DND-41 (cell line): ENCODE measurements around the gene LRRC10B.

ENCODE experiments used
- ATAC-seq: fragments of 200-7000 bp; cut with Tn5 transposase; 3 replicates; pipeline ENCODE4 v1.9.1; 2021; ENCODE audit warnings: low read depth; ENCODE audit not compliant: insufficient read depth
- DNase-seq: peaks from one replicate; pipeline ENCODE4 v3.0.0-alpha.2; 2020
- H2AFZ ChIP-seq: 2 replicates; pipeline ENCODE4 v1.6.0; 2012; ENCODE audit warnings: low read depth, low read length
- H3K27ac ChIP-seq: 2 replicates; pipeline ENCODE4 v1.5.1; 2012; ENCODE audit warnings: low read length, inconsistent platforms
- H3K27me3 ChIP-seq: fragments of 200-600 bp; sonication (generic); 2 replicates; pipeline ENCODE4 v1.6.0; 2012; ENCODE audit warnings: low read length, mild to moderate bottlenecking, inconsistent platforms; ENCODE audit not compliant: insufficient read depth, poor library complexity
- H3K36me3 ChIP-seq: 2 replicates; pipeline ENCODE4 v1.5.1; 2012; ENCODE audit warnings: low read length, inconsistent platforms; ENCODE audit not compliant: insufficient read depth
- H3K4me1 ChIP-seq: 2 replicates; pipeline ENCODE4 v1.5.1; 2012; ENCODE audit warnings: mild to moderate bottlenecking, low read length; ENCODE audit not compliant: insufficient read depth
- H3K4me2 ChIP-seq: 2 replicates; pipeline ENCODE4 v1.6.0; 2012; ENCODE audit warnings: mild to moderate bottlenecking, moderate library complexity, low read length, inconsistent platforms; ENCODE audit not compliant: insufficient read depth
- H3K4me3 ChIP-seq, 2 experiments: fragments of 200-600 bp in 1 of 2; shearing (Covaris generic) in 1 of 2; 2 replicates each; pipeline ENCODE4 v1.5.1; 2012 to 2016; ENCODE audit warnings: inconsistent platforms in 2 of 2, low read length in 2 of 2, mild to moderate bottlenecking in 2 of 2, low read depth in 1 of 2, moderate library complexity in 1 of 2
- H3K79me2 ChIP-seq: 2 replicates; pipeline ENCODE4 v1.6.0; 2012; ENCODE audit warnings: low read length, inconsistent platforms; ENCODE audit not compliant: insufficient read depth
- H3K9ac ChIP-seq: 2 replicates; pipeline ENCODE4 v1.6.0; 2012; ENCODE audit warnings: low read depth, mild to moderate bottlenecking, inconsistent platforms, low read length, moderate library complexity
- H3K9me3 ChIP-seq: 2 replicates; pipeline ENCODE4 v1.5.1; 2012; ENCODE audit warnings: low read length, moderate library complexity, mild to moderate bottlenecking, inconsistent platforms; ENCODE audit not compliant: insufficient read depth, severe bottlenecking
- H4K20me1 ChIP-seq: 2 replicates; pipeline ENCODE4 v1.6.0; 2012; ENCODE audit warnings: low read length; ENCODE audit not compliant: insufficient read depth
- EZH2 ChIP-seq: IDR thresholded peaks from 3 replicates; pipeline ENCODE4 v1.6.1; 2012; ENCODE audit warnings: borderline replicate concordance, low read depth, mild to moderate bottlenecking, moderate library complexity, low read length, inconsistent platforms; ENCODE audit not compliant: severe bottlenecking
- TF ChIP-seq, protein P1 (sequence below): IDR thresholded peaks from 2 replicates; pipeline ENCODE4 v1.5.1; 2012; ENCODE audit warnings: borderline replicate concordance, low read length, moderate library complexity, mild to moderate bottlenecking; ENCODE audit not compliant: poor library complexity, severe bottlenecking; ENCODE audit errors: extremely low read depth

LRRC10B gene

DNA sequence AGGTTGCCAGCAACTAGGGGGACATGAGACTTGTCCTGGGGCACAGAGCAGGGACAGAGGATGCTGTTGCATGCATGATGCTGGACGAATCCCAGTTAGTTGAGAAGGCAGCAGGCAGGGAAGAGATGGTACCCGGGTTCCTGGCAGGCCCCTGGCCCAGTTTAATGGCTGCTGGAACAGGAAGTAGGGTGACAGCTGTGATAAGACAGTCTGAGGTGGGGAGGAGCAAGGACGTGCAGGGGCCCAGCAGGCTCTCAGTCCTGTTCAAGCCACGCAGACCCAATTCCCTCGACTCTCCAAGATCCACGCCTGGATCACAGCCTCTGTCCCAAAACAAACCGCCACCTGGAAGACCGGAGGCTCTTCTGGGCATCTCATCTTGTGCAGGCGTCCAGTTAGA is 32.0 kb downstream of the LRRC10B start:
- Histone ChIP-seq H3K27ac (no peak overlapping the region), H3K36me3 (no peaks in the 10 kb centered on the region), H3K4me1 (no peaks in the 10 kb centered on the region), H3K4me2 (no peak overlapping the region), H3K79me2 (no peaks in the 10 kb centered on the region), H3K4me3 (no peak overlapping the region), H2AFZ (no peak overlapping the region), H3K9ac (no peak overlapping the region), H3K9me3 (no peaks in the 10 kb centered on the region), H3K27me3 (no peaks in the 10 kb centered on the region), H4K20me1 (peaks cover 4% of the 10 kb centered on the region; the same call in 1 of the 2 replicates)
- TF ChIP-seq, protein P1, sequence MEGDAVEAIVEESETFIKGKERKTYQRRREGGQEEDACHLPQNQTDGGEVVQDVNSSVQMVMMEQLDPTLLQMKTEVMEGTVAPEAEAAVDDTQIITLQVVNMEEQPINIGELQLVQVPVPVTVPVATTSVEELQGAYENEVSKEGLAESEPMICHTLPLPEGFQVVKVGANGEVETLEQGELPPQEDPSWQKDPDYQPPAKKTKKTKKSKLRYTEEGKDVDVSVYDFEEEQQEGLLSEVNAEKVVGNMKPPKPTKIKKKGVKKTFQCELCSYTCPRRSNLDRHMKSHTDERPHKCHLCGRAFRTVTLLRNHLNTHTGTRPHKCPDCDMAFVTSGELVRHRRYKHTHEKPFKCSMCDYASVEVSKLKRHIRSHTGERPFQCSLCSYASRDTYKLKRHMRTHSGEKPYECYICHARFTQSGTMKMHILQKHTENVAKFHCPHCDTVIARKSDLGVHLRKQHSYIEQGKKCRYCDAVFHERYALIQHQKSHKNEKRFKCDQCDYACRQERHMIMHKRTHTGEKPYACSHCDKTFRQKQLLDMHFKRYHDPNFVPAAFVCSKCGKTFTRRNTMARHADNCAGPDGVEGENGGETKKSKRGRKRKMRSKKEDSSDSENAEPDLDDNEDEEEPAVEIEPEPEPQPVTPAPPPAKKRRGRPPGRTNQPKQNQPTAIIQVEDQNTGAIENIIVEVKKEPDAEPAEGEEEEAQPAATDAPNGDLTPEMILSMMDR, result no peak
- TF ChIP-seq EZH2, result no peak
- ATAC-seq (no peak), DNase-seq (no peak)

DNA sequence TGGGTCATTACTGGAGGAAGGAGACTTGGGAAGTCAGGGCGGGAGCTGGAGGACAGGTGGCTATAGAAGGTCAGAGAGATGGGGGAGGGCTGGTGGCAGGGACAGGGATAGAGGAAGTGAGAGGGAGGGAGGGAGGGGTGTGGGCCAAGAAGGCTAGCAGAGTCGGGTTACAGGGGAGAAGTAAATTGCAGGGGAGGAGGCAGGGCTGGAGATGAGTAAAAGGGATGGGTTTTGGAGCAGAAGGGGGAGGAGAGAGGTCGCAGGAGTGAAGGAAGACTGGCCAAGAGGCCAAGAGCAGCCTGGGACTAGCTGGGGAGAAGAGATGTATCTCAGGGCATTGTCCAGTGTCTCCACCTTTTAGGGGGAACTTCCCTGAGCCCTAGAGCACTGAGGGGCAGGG is 33.0 kb downstream of the LRRC10B start:
- peaks cover under 1% of the 10 kb centered on the region; the same call in 1 of the 2 replicates for H4K20me1 ChIP-seq
- ATAC-seq (no peak), DNase-seq (no peak)
- H3K9ac ChIP-seq, result no peak overlapping the region
- no peaks in the 10 kb centered on the region for H3K4me1 ChIP-seq
- H2AFZ ChIP-seq, result no peak overlapping the region
- no peaks in the 10 kb centered on the region for H3K79me2 ChIP-seq
- no peak overlapping the region for H3K4me3 ChIP-seq
- no peaks in the 10 kb centered on the region for H3K36me3 ChIP-seq
- H3K27me3 ChIP-seq, result no peaks in the 10 kb centered on the region
- no peaks in the 10 kb centered on the region for H3K9me3 ChIP-seq
- H3K27ac ChIP-seq, result no peak overlapping the region
- H3K4me2 ChIP-seq, result no peak overlapping the region
- no peak for TF ChIP-seq EZH2
- TF ChIP-seq, protein P1, result no peak

DNA sequence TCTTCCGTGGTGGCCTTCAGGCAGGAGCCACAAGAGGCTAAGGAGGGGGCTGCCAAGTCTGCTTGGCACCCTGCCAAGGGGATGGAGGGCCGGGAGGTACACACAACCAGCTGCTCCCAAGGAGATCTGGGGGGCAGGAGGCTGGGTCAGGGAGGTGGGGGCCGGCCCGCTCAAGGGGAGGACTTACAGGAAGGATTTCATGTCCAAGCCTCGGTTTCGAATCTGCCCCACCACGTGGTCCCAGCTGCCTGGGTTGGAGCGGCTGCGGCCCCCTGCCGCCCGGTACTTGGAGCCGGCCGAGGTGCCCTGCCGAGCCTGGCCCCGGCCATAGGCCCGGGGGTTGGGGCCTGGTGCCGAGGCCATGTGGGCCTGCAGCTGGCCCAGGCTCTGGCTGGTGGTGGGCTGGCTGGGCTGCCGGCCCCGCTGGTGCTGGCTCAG is 33.5 kb downstream of the LRRC10B start:
- H2AFZ ChIP-seq, result no peak overlapping the region
- H3K4me3 ChIP-seq, result no peak overlapping the region
- no peak overlapping the region for H3K9ac ChIP-seq
- H3K9me3 ChIP-seq, result no peaks in the 10 kb centered on the region
- H3K27me3 ChIP-seq, result no peaks in the 10 kb centered on the region
- H3K27ac ChIP-seq, result no peak overlapping the region
- H3K4me2 ChIP-seq, result no peak overlapping the region
- DNase-seq (no peak), ATAC-seq (no peak)
- no peaks in the 10 kb centered on the region for H3K4me1 ChIP-seq
- H3K79me2 ChIP-seq, result no peaks in the 10 kb centered on the region
- H3K36me3 ChIP-seq, result no peaks in the 10 kb centered on the region
- H4K20me1 ChIP-seq, result no peaks in the 10 kb centered on the region; the same call in 1 of the 2 replicates
- TF ChIP-seq EZH2, result no peak
- TF ChIP-seq, protein P1, result no peak

DNA sequence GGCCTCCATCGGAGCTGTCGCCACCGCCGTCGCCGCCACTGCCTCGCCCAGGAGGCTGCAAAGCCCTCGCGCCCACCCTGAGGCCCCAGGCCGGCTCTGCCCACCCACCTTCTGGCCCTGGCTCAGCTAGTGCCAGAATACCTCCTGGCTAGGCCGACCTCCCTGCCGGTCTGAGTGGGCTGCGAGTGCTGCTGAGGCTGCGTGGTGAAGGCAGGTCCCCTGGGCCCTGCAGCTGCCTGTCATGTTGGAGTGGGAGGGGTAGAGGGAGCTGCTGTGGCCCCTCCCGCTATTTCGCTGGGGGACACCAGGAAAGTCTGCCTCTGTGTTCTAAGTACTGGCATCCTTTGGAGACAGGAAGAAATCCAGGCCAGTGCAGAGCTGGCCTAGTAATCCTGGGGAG is 34.2 kb downstream of the LRRC10B start:
- no peaks in the 10 kb centered on the region for H3K27me3 ChIP-seq
- no peak overlapping the region for H2AFZ ChIP-seq
- H3K9me3 ChIP-seq, result no peaks in the 10 kb centered on the region
- no peak overlapping the region for H3K4me3 ChIP-seq
- no peaks in the 10 kb centered on the region for H3K4me1 ChIP-seq
- TF ChIP-seq, protein P1, result no peak
- TF ChIP-seq EZH2, result no peak
- no peaks in the 10 kb centered on the region for H3K79me2 ChIP-seq
- ATAC-seq, result no peak
- H3K4me2 ChIP-seq, result no peak overlapping the region
- no peak overlapping the region for H3K27ac ChIP-seq
- H3K36me3 ChIP-seq, result no peaks in the 10 kb centered on the region
- no peak overlapping the region for H3K9ac ChIP-seq
- DNase-seq, result no peak
- no peaks in the 10 kb centered on the region; the same call in 1 of the 2 replicates for H4K20me1 ChIP-seq
